Mesenchymal stem cell (in vitro differentiated cells and primary cell): ENCODE measurements around the gene PPP6R1.

Experiments
- DNase-seq: peaks from one replicate; pipeline ENCODE4 v3.0.0-alpha.2; 2013
- H2AFZ ChIP-seq: one replicate; pipeline ENCODE4 v1.6.1; 2013; ENCODE audit warnings: low read depth, mild to moderate bottlenecking, control low read depth, inconsistent platforms, low read length, moderate library complexity
- H2AK5ac ChIP-seq: 2 replicates; pipeline ENCODE4 v1.6.1; 2013; ENCODE audit warnings: low read length, moderate library complexity, mild to moderate bottlenecking, inconsistent platforms; ENCODE audit not compliant: severe bottlenecking
- H2BK120ac ChIP-seq: one replicate; pipeline ENCODE4 v1.6.1; 2013; ENCODE audit warnings: low read depth, mild to moderate bottlenecking, inconsistent platforms, low read length, moderate library complexity
- H2BK12ac ChIP-seq, 2 experiments: one replicate each; pipeline ENCODE4 v1.6.1; 2013; ENCODE audit warnings: inconsistent platforms in 2 of 2, low read length in 2 of 2, mild to moderate bottlenecking in 2 of 2, moderate library complexity in 2 of 2, control low read depth in 1 of 2
- H2BK15ac ChIP-seq: one replicate; pipeline ENCODE4 v1.6.1; 2013; ENCODE audit warnings: mild to moderate bottlenecking, low read depth, inconsistent platforms; ENCODE audit not compliant: poor library complexity, severe bottlenecking
- H2BK5ac ChIP-seq: 2 replicates; pipeline ENCODE4 v1.6.1; 2013; ENCODE audit warnings: low read depth, mild to moderate bottlenecking, low read length, control low read depth, inconsistent platforms; ENCODE audit not compliant: poor library complexity, severe bottlenecking
- H3K14ac ChIP-seq, 2 experiments: one replicate each; pipeline ENCODE4 v1.6.1; 2013; ENCODE audit warnings: inconsistent platforms in 2 of 2, low read length in 2 of 2, control low read depth in 1 of 2, mild to moderate bottlenecking in 1 of 2, moderate library complexity in 1 of 2
- H3K18ac ChIP-seq, 2 experiments: one replicate each; pipeline ENCODE4 v1.6.1; 2013; ENCODE audit warnings: inconsistent platforms in 2 of 2, low read length in 2 of 2, control low read depth in 1 of 2, low read depth in 1 of 2, mild to moderate bottlenecking in 1 of 2
- H3K23ac ChIP-seq, 2 experiments: one replicate each; pipeline ENCODE4 v1.6.1; 2013; ENCODE audit warnings: inconsistent platforms in 2 of 2, low read length in 2 of 2, mild to moderate bottlenecking in 2 of 2, moderate library complexity in 2 of 2, control low read depth in 1 of 2
- H3K27ac ChIP-seq: 2 replicates; pipeline ENCODE4 v1.5.1; 2013; ENCODE audit warnings: mild to moderate bottlenecking, moderate library complexity, low read length, control low read depth, inconsistent platforms; ENCODE audit not compliant: poor library complexity, severe bottlenecking
- H3K27me3 ChIP-seq, 2 experiments: 2 replicates each; pipeline versions ENCODE4 v1.6.1 to v1.7.0; 2013; ENCODE audit warnings: low read length in 2 of 2, mild to moderate bottlenecking in 2 of 2, moderate library complexity in 2 of 2, control low read depth in 1 of 2, inconsistent platforms in 1 of 2; ENCODE audit not compliant: control insufficient read depth in 1 of 2, insufficient read depth in 1 of 2
- H3K36me3 ChIP-seq, 2 experiments: 2 replicates each; pipeline versions ENCODE4 v1.6.1 to v1.7.0; 2013; ENCODE audit warnings: low read length in 2 of 2, control low read depth in 1 of 2, inconsistent platforms in 1 of 2, low read depth in 1 of 2, mild to moderate bottlenecking in 1 of 2; ENCODE audit not compliant: insufficient read depth in 2 of 2, control insufficient read depth in 1 of 2
- H3K4ac ChIP-seq, 2 experiments: one replicate each; pipeline ENCODE4 v1.6.1; 2013; ENCODE audit warnings: inconsistent platforms in 2 of 2, low read length in 2 of 2, mild to moderate bottlenecking in 2 of 2, moderate library complexity in 2 of 2, control low read depth in 1 of 2, low read depth in 1 of 2
- H3K4me1 ChIP-seq: 2 replicates; pipeline ENCODE4 v1.6.1; 2013; ENCODE audit warnings: low read depth, low read length, control low read depth; ENCODE audit not compliant: control insufficient read depth, insufficient read depth
- H3K4me2 ChIP-seq: 2 replicates; pipeline ENCODE4 v1.6.1; 2013; ENCODE audit warnings: low read length, mild to moderate bottlenecking, inconsistent platforms; ENCODE audit not compliant: poor library complexity, severe bottlenecking
- H3K4me3 ChIP-seq, 2 experiments: 2 replicates each; pipeline versions ENCODE4 v1.5.1 to v1.7.0; 2013; ENCODE audit warnings: low read length in 2 of 2, mild to moderate bottlenecking in 2 of 2, control low read depth in 1 of 2, low read depth in 1 of 2; ENCODE audit not compliant: insufficient read depth in 1 of 2
- H3K79me1 ChIP-seq: replicated peaks from 2 replicates; pipeline ENCODE4 v1.6.1; 2013; ENCODE audit warnings: mild to moderate bottlenecking, control low read depth, low read length, inconsistent platforms; ENCODE audit not compliant: poor library complexity, severe bottlenecking
- H3K9ac ChIP-seq: 2 replicates; pipeline ENCODE4 v1.7.0; 2013; ENCODE audit warnings: mild to moderate bottlenecking, low read length, moderate library complexity
- H3K9me3 ChIP-seq: 2 replicates; pipeline ENCODE4 v1.7.0; 2013; ENCODE audit warnings: mild to moderate bottlenecking, low read length; ENCODE audit not compliant: control insufficient read depth
- H4K8ac ChIP-seq: one replicate; pipeline ENCODE4 v1.6.1; 2013; ENCODE audit warnings: inconsistent platforms, mild to moderate bottlenecking, low read length, moderate library complexity
- H4K91ac ChIP-seq: one replicate; pipeline ENCODE4 v1.6.1; 2013; ENCODE audit warnings: mild to moderate bottlenecking, low read length, inconsistent platforms
- WGBS: methylation state at CpG from one replicate; pipeline ENCODE4 v1.1.7; 2013; ENCODE audit warnings: mixed read lengths; 5-methylcytosine and 5-hydroxymethylcytosine counted together

Gene PPP6R1

GRCh38 chr19:55193481-55193880 is 65.3 kb downstream of the PPP6R1 start:
- Histone ChIP-seq H4K91ac (no peak overlapping the region), H3K4me1 (peaks cover 6% of the 10 kb centered on the region), H2AK5ac (no peak overlapping the region), H2BK5ac (no peak overlapping the region), H2AFZ (no peak overlapping the region), H3K9me3 (no peaks in the 10 kb centered on the region), H3K79me1 (no peaks in the 10 kb centered on the region), H3K23ac (no peak overlapping the region), H3K4me2 (no peak overlapping the region), H3K9ac (no peak overlapping the region), H3K4ac (no peak overlapping the region), H2BK120ac (no peak overlapping the region), H2BK15ac (no peak overlapping the region), H3K27me3 (peaks cover 0 to 7% of the 10 kb centered on the region in 2 experiments), H2BK12ac (no peak overlapping the region), H3K4me3 (no peak overlapping the region), H4K8ac (no peak overlapping the region), H3K36me3 (peaks cover 0 to 11% of the 10 kb centered on the region in 2 experiments), H3K27ac (no peak overlapping the region), H3K14ac (no peak overlapping the region), H3K18ac (no peak overlapping the region)
- WGBS, result 91% methylated on average over 12 of the region's 12 CpGs
- no peak for DNase-seq

GRCh38 chr19:55189403-55189835 is 69.4 kb downstream of the PPP6R1 start:
- Histone ChIP-seq H3K27ac (no peak overlapping the region), H2BK15ac (no peak overlapping the region), H3K9me3 (no peaks in the 10 kb centered on the region), H3K14ac (peak overlapping the region in 1 of 2 experiments; percentile 11), H2AK5ac (no peak overlapping the region), H3K27me3 (peaks cover 0 to 19% of the 10 kb centered on the region in 2 experiments), H3K4me1 (peaks cover 6% of the 10 kb centered on the region), H2BK5ac (no peak overlapping the region), H4K8ac (peak overlapping the region; percentile 7), H3K9ac (peak overlapping the region; percentile 70), H3K23ac (no peak overlapping the region), H3K18ac (peak overlapping the region in 1 of 2 experiments; percentile 43), H2BK120ac (no peak overlapping the region), H3K4me2 (no peak overlapping the region), H3K36me3 (no peaks in the 10 kb centered on the region), H3K4me3 (no peak overlapping the region), H3K4ac (no peak overlapping the region), H3K79me1 (no peaks in the 10 kb centered on the region), H4K91ac (no peak overlapping the region), H2AFZ (peak overlapping the region; percentile 56), H2BK12ac (no peak overlapping the region)
- DNase-seq, result peak; percentile 92
- 58% methylated on average over 14 of the region's 15 CpGs for WGBS

GRCh38 chr19:55188625-55189024 is 70.2 kb downstream of the PPP6R1 start:
- Histone ChIP-seq H3K4me3 (no peak overlapping the region), H2BK15ac (no peak overlapping the region), H3K27ac (no peak overlapping the region), H3K79me1 (no peaks in the 10 kb centered on the region), H3K9me3 (no peaks in the 10 kb centered on the region), H3K4me1 (peaks cover 6% of the 10 kb centered on the region), H3K27me3 (peaks cover 0 to 19% of the 10 kb centered on the region in 2 experiments), H2BK12ac (peak overlapping the region in 1 of 2 experiments; percentile 31), H2AFZ (no peak overlapping the region), H3K4ac (no peak overlapping the region), H3K14ac (peak overlapping the region in 1 of 2 experiments; percentile 28), H3K18ac (peak overlapping the region in 1 of 2 experiments; percentile 78), H2BK5ac (no peak overlapping the region), H4K8ac (no peak overlapping the region), H3K23ac (peak overlapping the region in 1 of 2 experiments; percentile 83), H2BK120ac (no peak overlapping the region), H4K91ac (no peak overlapping the region), H3K4me2 (no peak overlapping the region), H3K9ac (peak overlapping the region; percentile 70), H3K36me3 (no peaks in the 10 kb centered on the region), H2AK5ac (no peak overlapping the region)
- 74% methylated on average over 8 of the region's 8 CpGs for WGBS
- DNase-seq, result no peak

GRCh38 chr19:55186080-55186479 is 72.7 kb downstream of the PPP6R1 start:
- Histone ChIP-seq H2AFZ (no peak overlapping the region), H3K4me3 (no peak overlapping the region), H2AK5ac (no peak overlapping the region), H3K36me3 (no peaks in the 10 kb centered on the region), H3K14ac (no peak overlapping the region), H3K4me2 (no peak overlapping the region), H2BK120ac (no peak overlapping the region), H2BK15ac (no peak overlapping the region), H3K9me3 (no peaks in the 10 kb centered on the region), H4K91ac (no peak overlapping the region), H3K4me1 (peaks cover 6% of the 10 kb centered on the region), H4K8ac (no peak overlapping the region), H3K23ac (no peak overlapping the region), H3K27me3 (peaks cover 0 to 31% of the 10 kb centered on the region in 2 experiments), H3K18ac (no peak overlapping the region), H3K9ac (no peak overlapping the region), H3K27ac (no peak overlapping the region), H3K4ac (no peak overlapping the region), H3K79me1 (no peaks in the 10 kb centered on the region), H2BK5ac (no peak overlapping the region), H2BK12ac (no peak overlapping the region)
- 78% methylated on average over 12 of the region's 12 CpGs for WGBS
- no peak for DNase-seq
